CD4-positive, alpha-beta memory T cell (primary cell): Measurements from ENCODE around the gene RIBC2. TPM values are rescaled to one million over a fixed set of nuclear protein-coding genes. Genes with fewer than 3 reads are reported as not detected.
"Not testable (repeated sequence)": the region's sequence is repeated elsewhere in the genome, so short reads cannot be mapped to it uniquely, and the experiment has no call there.

Source experiments
- CTCF ChIA-PET: fragments of 350-600 bp; sonication (Branson Sonifier 250); formaldehyde crosslinking; loops from one replicate; lab custom pipeline; 2021; ENCODE audit warnings: inconsistent platforms; ENCODE audit not compliant: partially characterized antibody; lab: Charles Lee
- POLR2A ChIA-PET: fragments of 350-600 bp; sonication (Branson Sonifier 250); formaldehyde crosslinking; loops from one replicate; lab custom pipeline; 2021; ENCODE audit not compliant: partially characterized antibody; lab: Charles Lee
- DNase-seq, 5 donors: peaks; one replicate each; pipeline versions ENCODE4 v3.0.0 to v3.0.0-alpha.2; 2020 to 2022; ENCODE audit warnings: mixed read lengths in 1 of 5
- H3K27ac ChIP-seq: one replicate; pipeline ENCODE4 v1.7.0; 2013; ENCODE audit warnings: low read depth, low read length
- H3K27me3 ChIP-seq: 2 replicates; pipeline ENCODE4 v1.7.0; 2013; ENCODE audit warnings: mild to moderate bottlenecking, low read length, moderate library complexity; ENCODE audit not compliant: insufficient read depth
- H3K36me3 ChIP-seq: 2 replicates; pipeline ENCODE4 v1.7.0; 2013; ENCODE audit warnings: mild to moderate bottlenecking, low read length, moderate library complexity; ENCODE audit not compliant: insufficient read depth
- H3K4me1 ChIP-seq: 2 replicates; pipeline ENCODE4 v1.7.0; 2013; ENCODE audit warnings: mild to moderate bottlenecking, low read length, moderate library complexity; ENCODE audit not compliant: insufficient read depth
- H3K4me3 ChIP-seq, 2 donors: one replicate each; pipeline ENCODE4 v1.7.0; 2013; ENCODE audit warnings: low read length in 2 of 2, mild to moderate bottlenecking in 1 of 2
- H3K9me3 ChIP-seq, 2 donors: one replicate each; pipeline ENCODE4 v1.7.0; 2013; ENCODE audit warnings: low read length in 2 of 2, control low read depth in 1 of 2; ENCODE audit not compliant: control insufficient read depth in 1 of 2
- H3K27ac Mint-ChIP-seq, 7 donors: one replicate each; pipeline ENCODE4 v1.8.0; 2020 to 2021; ENCODE audit warnings: mixed read lengths in 7 of 7, mild to moderate bottlenecking in 6 of 7, inconsistent platforms in 3 of 7, moderate library complexity in 3 of 7
- H3K27me3 Mint-ChIP-seq, 2 donors: one replicate each; pipeline ENCODE4 v1.8.0; 2020 to 2021; ENCODE audit warnings: mixed read lengths in 2 of 2
- H3K36me3 Mint-ChIP-seq, 2 donors: one replicate each; pipeline ENCODE4 v1.8.0; 2020 to 2021; ENCODE audit warnings: mixed read lengths in 2 of 2, inconsistent platforms in 1 of 2, mild to moderate bottlenecking in 1 of 2
- H3K4me1 Mint-ChIP-seq, 4 donors: one replicate each; pipeline ENCODE4 v1.8.0; 2020 to 2021; ENCODE audit warnings: mixed read lengths in 4 of 4, mild to moderate bottlenecking in 1 of 4
- H3K4me3 Mint-ChIP-seq, 8 donors: one replicate each; pipeline ENCODE4 v1.8.0; 2020 to 2021; ENCODE audit warnings: mixed read lengths in 8 of 8, mild to moderate bottlenecking in 7 of 8, moderate library complexity in 6 of 8, inconsistent platforms in 3 of 8
- H3K9me3 Mint-ChIP-seq, 8 donors: one replicate each; pipeline ENCODE4 v1.8.0; 2020 to 2021; ENCODE audit warnings: mixed read lengths in 8 of 8, mild to moderate bottlenecking in 5 of 8, inconsistent platforms in 3 of 8, moderate library complexity in 1 of 8
- intact Hi-C: fragments of 100-400 bp; cut with micrococcal nuclease; formaldehyde crosslinking; loops from one replicate; pipeline ENCODE4 v1.15.1; 2023
- polyA plus RNA-seq, 2 donors: library from polyadenylated mRNA; unstranded; fragments of 300-500 nt; fragmentation: Illumina TruSeq; gene quantifications; one replicate each; pipeline ENCODE4 v1.2.3, GENCODE V29; 2021
- total RNA-seq, 2 experiments: library from RNA; stranded (reverse); gene quantifications; one replicate each; pipeline ENCODE4 v1.2.3, GENCODE V29; 2021

The RIBC2 gene
- total and polyA plus RNA-seq, 4 experiments from 2014 or later: 0.13 TPM; not detected in 3

- CTCF ChIA-PET: interaction anchor here (0.6 kb wide), 1 partner anchor 52 kb away, joined by 3 read pairs; no protein-coding TSS in a partner anchor
- intact Hi-C loops, DNase-seq, H3K27me3 Mint-ChIP-seq, H3K27ac ChIP-seq, H3K4me3 ChIP-seq, H3K9me3 Mint-ChIP-seq, H3K36me3 Mint-ChIP-seq, H3K9me3 ChIP-seq, POLR2A ChIA-PET, H3K36me3 ChIP-seq, H3K4me1 ChIP-seq, H3K27me3 ChIP-seq: not testable (repeated sequence)
- peaks cover 8 to 18% (median 13%) of the 10 kb centered on the region in 4 donors for H3K4me1 Mint-ChIP-seq
- peak overlapping the region; percentile 65 to 85 (median 80) for H3K4me3 Mint-ChIP-seq
- peak overlapping the region; percentile 9 to 91 (median 79) for H3K27ac Mint-ChIP-seq
These were observed 27.2 kb downstream of the RIBC2 start for GRCh38 chr22:45440688-45441087.

GRCh38 chr22:45441138-45441537 lies 27.6 kb downstream of the RIBC2 start:
- no peaks in the 10 kb centered on the region for H3K9me3 ChIP-seq
- no peaks in the 10 kb centered on the region for H3K36me3 ChIP-seq
- peak overlapping the region; percentile 9 to 91 (median 79) for H3K27ac Mint-ChIP-seq
- H3K36me3 Mint-ChIP-seq: no peaks in the 10 kb centered on the region
- CTCF ChIA-PET: interaction anchor here (0.6 kb wide), 1 partner anchor 52 kb away, joined by 3 read pairs; no protein-coding TSS in a partner anchor
- H3K27me3 ChIP-seq: no peaks in the 10 kb centered on the region
- H3K9me3 Mint-ChIP-seq: peaks cover 0 to 2% (median 0%) of the 10 kb centered on the region in 8 donors
- POLR2A ChIA-PET: no interaction called here
- H3K27ac ChIP-seq: no peak overlapping the region
- intact Hi-C loops: no loop called here
- no peaks in the 10 kb centered on the region for H3K4me1 ChIP-seq
- H3K4me3 Mint-ChIP-seq: peak overlapping the region; percentile 65 to 85 (median 80)
- H3K4me1 Mint-ChIP-seq: peaks cover 6 to 15% (median 11%) of the 10 kb centered on the region in 4 donors
- peak in 4 of 5 donors; percentile 18 to 26 (median 20) for DNase-seq
- peaks cover 0 to 3% of the 10 kb centered on the region in 2 donors for H3K27me3 Mint-ChIP-seq
- H3K4me3 ChIP-seq: no peak overlapping the region

- H3K4me1 ChIP-seq: no peaks in the 10 kb centered on the region
- no peak overlapping the region for H3K27ac ChIP-seq
- CTCF ChIA-PET: interaction anchor here (1.2 kb wide), 1 partner anchor 10 kb away, joined by 3 read pairs; no protein-coding TSS in a partner anchor
- no peaks in the 10 kb centered on the region for H3K27me3 ChIP-seq
- H3K4me3 Mint-ChIP-seq: peak overlapping the region in 1 of 8 donors; percentile 10
- peaks cover 0 to 3% of the 10 kb centered on the region in 2 donors for H3K27me3 Mint-ChIP-seq
- no peak for DNase-seq
- no peaks in the 10 kb centered on the region for H3K9me3 ChIP-seq
- intact Hi-C loops: no loop called here
- H3K4me3 ChIP-seq: no peak overlapping the region
- H3K4me1 Mint-ChIP-seq: peaks cover 6 to 15% (median 11%) of the 10 kb centered on the region in 4 donors
- H3K36me3 ChIP-seq: no peaks in the 10 kb centered on the region
- no peaks in the 10 kb centered on the region for H3K36me3 Mint-ChIP-seq
- H3K27ac Mint-ChIP-seq: no peak overlapping the region
- POLR2A ChIA-PET: no interaction called here
- H3K9me3 Mint-ChIP-seq: peaks cover 0 to 2% (median 0%) of the 10 kb centered on the region in 8 donors
These were observed 28.6 kb downstream of the RIBC2 start for GRCh38 chr22:45442116-45442515.

- intact Hi-C loops: no loop called here
- Histone ChIP-seq H3K4me3 (no peak overlapping the region), H3K27ac (no peak overlapping the region), H3K4me1 (no peaks in the 10 kb centered on the region), H3K27me3 (no peaks in the 10 kb centered on the region), H3K9me3 (no peaks in the 10 kb centered on the region), H3K36me3 (no peaks in the 10 kb centered on the region)
- no peak overlapping the region for H3K27ac Mint-ChIP-seq
- POLR2A ChIA-PET: no interaction called here
- no peaks in the 10 kb centered on the region for H3K36me3 Mint-ChIP-seq
- CTCF ChIA-PET: interaction anchor here (1.4 kb wide), 1 partner anchor 11 kb away, joined by 3 read pairs; no protein-coding TSS in a partner anchor
- peaks cover 6 to 12% (median 10%) of the 10 kb centered on the region in 4 donors for H3K4me1 Mint-ChIP-seq
- no peak for DNase-seq
- peaks cover 0 to 3% of the 10 kb centered on the region in 2 donors for H3K27me3 Mint-ChIP-seq
- H3K9me3 Mint-ChIP-seq: peaks cover 0 to 2% (median 0%) of the 10 kb centered on the region in 8 donors
- no peak overlapping the region for H3K4me3 Mint-ChIP-seq
These were observed 30.7 kb downstream of the RIBC2 start for GRCh38 chr22:45444168-45444567.

- Histone ChIP-seq H3K27ac (no peak overlapping the region), H3K4me3 (no peak overlapping the region), H3K27me3 (no peaks in the 10 kb centered on the region), H3K36me3 (no peaks in the 10 kb centered on the region), H3K9me3 (no peaks in the 10 kb centered on the region), H3K4me1 (no peaks in the 10 kb centered on the region)
- ChIA-PET CTCF (no interaction called here), POLR2A (no interaction called here)
- Mint-ChIP-seq H3K4me3 (no peak overlapping the region), H3K36me3 (no peaks in the 10 kb centered on the region), H3K27me3 (peaks cover 0 to 3% of the 10 kb centered on the region in 2 donors), H3K27ac (no peak overlapping the region), H3K4me1 (peaks cover 6 to 11% (median 10%) of the 10 kb centered on the region in 4 donors), H3K9me3 (peaks cover 0 to 2% (median 0%) of the 10 kb centered on the region in 8 donors)
- no peak for DNase-seq
- intact Hi-C loops: no loop called here
These were observed 31.7 kb downstream of the RIBC2 start for GRCh38 chr22:45445031-45445710.

- H3K4me1 Mint-ChIP-seq: peaks cover 1 to 2% (median 2%) of the 10 kb centered on the region in 4 donors
- no peak overlapping the region for H3K4me3 Mint-ChIP-seq
- H3K36me3 ChIP-seq: no peaks in the 10 kb centered on the region
- H3K9me3 ChIP-seq: no peaks in the 10 kb centered on the region
- intact Hi-C loops: no loop called here
- POLR2A ChIA-PET: no interaction called here
- H3K36me3 Mint-ChIP-seq: no peaks in the 10 kb centered on the region
- H3K9me3 Mint-ChIP-seq: peaks cover 0 to 2% (median 0%) of the 10 kb centered on the region in 8 donors
- no peaks in the 10 kb centered on the region for H3K4me1 ChIP-seq
- H3K27ac ChIP-seq: no peak overlapping the region
- no peak overlapping the region for H3K27ac Mint-ChIP-seq
- DNase-seq: no peak
- CTCF ChIA-PET: no interaction called here
- no peaks in the 10 kb centered on the region for H3K27me3 ChIP-seq
- H3K4me3 ChIP-seq: no peak overlapping the region
- H3K27me3 Mint-ChIP-seq: peaks cover 0 to 2% of the 10 kb centered on the region in 2 donors
These were observed 32.7 kb downstream of the RIBC2 start for GRCh38 chr22:45446216-45446615.

GRCh38 chr22:45447596-45447995 lies 34.1 kb downstream of the RIBC2 start:
- POLR2A ChIA-PET, intact Hi-C loops, H3K36me3 Mint-ChIP-seq, H3K4me3 Mint-ChIP-seq, H3K9me3 Mint-ChIP-seq, H3K27me3 Mint-ChIP-seq, H3K4me3 ChIP-seq, H3K4me1 Mint-ChIP-seq, H3K36me3 ChIP-seq, H3K4me1 ChIP-seq, DNase-seq, H3K27ac ChIP-seq, H3K27ac Mint-ChIP-seq, H3K27me3 ChIP-seq, H3K9me3 ChIP-seq, CTCF ChIA-PET: not testable (repeated sequence)
